Spleen (tissue), 11 donors: ENCODE measurements around the gene STK24. TPM values are rescaled to one million over a fixed set of nuclear protein-coding genes. Genes with fewer than 3 reads are reported as not detected.
A peak's percentile ranks its signal among the peaks of the same experiment; 100 is the strongest.

Experiments used
- DNase-seq: peaks from one replicate; pipeline ENCODE4 v3.0.0-alpha.2; 2020
- H3K27ac ChIP-seq, 8 donors: fragments of 200-600 bp; sonication (generic) in 7 of 8; 1 replicate in 4 of 8; 2 replicates in 4 of 8; pipeline versions ENCODE4 v1.5.0 to v1.8.0; 2016 to 2021; ENCODE audit warnings: inconsistent platforms in 4 of 8, mild to moderate bottlenecking in 4 of 8, moderate library complexity in 1 of 8
- H3K27me3 ChIP-seq, 7 donors: fragments of 200-600 bp; sonication (generic) in 6 of 7; replicated peaks in 1 of 7; 1 replicate in 4 of 7; 2 replicates in 3 of 7; pipeline versions ENCODE4 v1.5.0 to v1.8.0; 2016 to 2021; ENCODE audit warnings: inconsistent platforms in 3 of 7, mild to moderate bottlenecking in 1 of 7
- H3K36me3 ChIP-seq, 6 donors: fragments of 200-600 bp; sonication (generic) in 5 of 6; 1 replicate in 4 of 6; 2 replicates in 2 of 6; pipeline versions ENCODE4 v1.5.0 to v1.8.0; 2016 to 2021; ENCODE audit warnings: inconsistent platforms in 2 of 6
- H3K4me1 ChIP-seq, 6 donors: fragments of 200-600 bp; sonication (generic) in 5 of 6; 1 replicate in 3 of 6; 2 replicates in 3 of 6; pipeline versions ENCODE4 v1.5.0 to v1.8.0; 2016 to 2021; ENCODE audit warnings: inconsistent platforms in 3 of 6
- H3K4me3 ChIP-seq, 8 donors: fragments of 200-600 bp; sonication (generic) in 7 of 8; 1 replicate in 4 of 8; 2 replicates in 4 of 8; pipeline versions ENCODE4 v1.5.0 to v1.8.0; 2016 to 2021; ENCODE audit warnings: inconsistent platforms in 4 of 8, mild to moderate bottlenecking in 4 of 8, moderate library complexity in 2 of 8
- H3K9me3 ChIP-seq, 8 donors: fragments of 200-600 bp; sonication (generic) in 7 of 8; 1 replicate in 4 of 8; 2 replicates in 4 of 8; pipeline versions ENCODE4 v1.5.0 to v1.8.0; 2016 to 2021; ENCODE audit warnings: inconsistent platforms in 4 of 8
- POLR2A ChIP-seq, 3 donors: fragments of 450-650 bp; IDR thresholded peaks; one replicate each; pipeline ENCODE4 v1.5.1; 2017; ENCODE audit warnings: antibody characterized with exemption in 3 of 3, mild to moderate bottlenecking in 1 of 3
- POLR2AphosphoS5 ChIP-seq, 3 donors: sonication (generic); formaldehyde crosslinking; IDR thresholded peaks; one replicate each; pipeline ENCODE4 v1.5.1; 2017; ENCODE audit warnings: antibody characterized with exemption in 3 of 3
- WGBS, 5 donors: extraction: QIAGEN DNeasy Blood & Tissue Kit in 3 of 5; methylation state at CpG; one replicate each; pipeline versions ENCODE4 v1.1.5 to v1.1.7; 2013 to 2018; 5-methylcytosine and 5-hydroxymethylcytosine counted together
- intact Hi-C: fragments of 100-400 bp; cut with DNase I; formaldehyde crosslinking; loops from one replicate; pipeline ENCODE4 v1.15.0; 2023; ENCODE audit warnings: low total_unique reads
- polyA plus RNA-seq, 3 donors: library from polyadenylated mRNA; stranded (reverse); fragments of 200-250 nt; gene quantifications; one replicate each; pipeline ENCODE4 v1.2.1, GENCODE V29; 2013
- total RNA-seq, 7 donors: library from RNA; depleted of rRNA in 3 of 7; stranded (reverse); fragments of >200 nt in 3 of 7; fragmentation: NEBNext Ultra II Directional in 4 of 7; extraction: Animal tissue kit (Norgen Biotek cat#: 25700) in 4 of 7; gene quantifications; one replicate each; pipeline versions ENCODE4 v1.1.0 to v1.2.1, GENCODE V29; 2016 to 2021
- TF ChIP-seq, protein P1 (sequence below), 11 experiments: fragments of 200-600 bp in 7 of 11; fragments of 450-650 bp in 4 of 11; sonication (generic) in 4 of 11; IDR thresholded peaks in 8 of 11; conservative IDR thresholded peaks in 3 of 11; 1 replicate in 7 of 11; 2 replicates in 4 of 11; pipeline versions ENCODE4 v1.4.0 to v1.8.0; 2016 to 2021; ENCODE audit warnings: antibody characterized with exemption in 11 of 11, inconsistent platforms in 4 of 11, mild to moderate bottlenecking in 1 of 11
- donor health status: healthy with polysubstance abuse.
- donor health status: DM: no; HTN: no; CAD: no; lungs with moderate emphysema.
- donor health status: DM: no; HTN: no; CAD: no.
- donor health status: Bipolar disorder and iron deficiency.
- donor health status: healthy.
- donor health status: DM: no; HTN: no; CAD: no.
- donor health status: DM: yes; HTN: yes; CAD: no.

STK24 gene
- total and polyA plus RNA-seq, 10 donors = 36.5 to 132 (median 94.5) TPM

DNA sequence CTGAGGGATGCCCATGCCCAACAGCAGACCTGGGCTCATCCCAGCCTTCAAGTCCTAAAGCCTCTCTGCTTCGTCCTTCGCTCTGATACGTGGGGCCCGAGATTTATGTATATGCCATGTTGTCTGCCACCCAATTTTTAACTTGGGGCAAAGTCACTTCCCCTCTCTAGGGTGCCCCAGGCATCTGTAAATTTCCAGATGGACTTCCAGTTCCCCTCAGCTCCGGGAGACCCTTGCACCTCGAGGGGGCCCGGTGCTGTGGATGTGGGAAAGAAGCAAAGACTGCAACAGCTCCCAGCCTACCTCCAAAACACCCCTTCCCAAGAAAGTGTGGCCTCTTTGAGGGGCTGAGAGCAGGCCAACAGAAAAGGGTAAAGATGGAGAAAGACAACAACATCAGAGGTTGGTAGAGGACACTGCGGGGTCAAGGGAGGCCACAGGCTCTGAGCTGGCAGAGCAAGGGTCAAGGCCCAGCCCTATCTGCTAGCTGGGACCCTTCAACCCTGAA is 97.4 kb downstream of the STK24 start:
- H3K4me1 ChIP-seq = peaks cover 60 to 100% (median 93%) of the 10 kb centered on the region in 6 donors
- intact Hi-C loops = loop anchor here (10.0 kb wide), 1 partner anchor 95 kb away; the partner anchor contains the start of gene STK24
- H3K9me3 ChIP-seq = no peaks in the 10 kb centered on the region
- 84 to 90% (median 90%) methylated on average over 8 of the region's 8 CpGs for WGBS, 5 donors
- no peak overlapping the region for H3K27ac ChIP-seq
- TF ChIP-seq POLR2AphosphoS5 (IDR thresholded peaks at IDR 0.05) = no peak
- TF ChIP-seq, protein P1, sequence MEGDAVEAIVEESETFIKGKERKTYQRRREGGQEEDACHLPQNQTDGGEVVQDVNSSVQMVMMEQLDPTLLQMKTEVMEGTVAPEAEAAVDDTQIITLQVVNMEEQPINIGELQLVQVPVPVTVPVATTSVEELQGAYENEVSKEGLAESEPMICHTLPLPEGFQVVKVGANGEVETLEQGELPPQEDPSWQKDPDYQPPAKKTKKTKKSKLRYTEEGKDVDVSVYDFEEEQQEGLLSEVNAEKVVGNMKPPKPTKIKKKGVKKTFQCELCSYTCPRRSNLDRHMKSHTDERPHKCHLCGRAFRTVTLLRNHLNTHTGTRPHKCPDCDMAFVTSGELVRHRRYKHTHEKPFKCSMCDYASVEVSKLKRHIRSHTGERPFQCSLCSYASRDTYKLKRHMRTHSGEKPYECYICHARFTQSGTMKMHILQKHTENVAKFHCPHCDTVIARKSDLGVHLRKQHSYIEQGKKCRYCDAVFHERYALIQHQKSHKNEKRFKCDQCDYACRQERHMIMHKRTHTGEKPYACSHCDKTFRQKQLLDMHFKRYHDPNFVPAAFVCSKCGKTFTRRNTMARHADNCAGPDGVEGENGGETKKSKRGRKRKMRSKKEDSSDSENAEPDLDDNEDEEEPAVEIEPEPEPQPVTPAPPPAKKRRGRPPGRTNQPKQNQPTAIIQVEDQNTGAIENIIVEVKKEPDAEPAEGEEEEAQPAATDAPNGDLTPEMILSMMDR (IDR thresholded peaks at IDR 0.05 in 8 of 11, conservative IDR thresholded peaks at IDR 0.05 in 3 of 11) = no peak
- TF ChIP-seq POLR2A (IDR thresholded peaks at IDR 0.05) = no peak
- H3K27me3 ChIP-seq = no peaks in the 10 kb centered on the region
- H3K36me3 ChIP-seq = peaks cover 0 to 24% (median 7%) of the 10 kb centered on the region in 6 donors
- no peak for DNase-seq
- no peak overlapping the region for H3K4me3 ChIP-seq

DNA sequence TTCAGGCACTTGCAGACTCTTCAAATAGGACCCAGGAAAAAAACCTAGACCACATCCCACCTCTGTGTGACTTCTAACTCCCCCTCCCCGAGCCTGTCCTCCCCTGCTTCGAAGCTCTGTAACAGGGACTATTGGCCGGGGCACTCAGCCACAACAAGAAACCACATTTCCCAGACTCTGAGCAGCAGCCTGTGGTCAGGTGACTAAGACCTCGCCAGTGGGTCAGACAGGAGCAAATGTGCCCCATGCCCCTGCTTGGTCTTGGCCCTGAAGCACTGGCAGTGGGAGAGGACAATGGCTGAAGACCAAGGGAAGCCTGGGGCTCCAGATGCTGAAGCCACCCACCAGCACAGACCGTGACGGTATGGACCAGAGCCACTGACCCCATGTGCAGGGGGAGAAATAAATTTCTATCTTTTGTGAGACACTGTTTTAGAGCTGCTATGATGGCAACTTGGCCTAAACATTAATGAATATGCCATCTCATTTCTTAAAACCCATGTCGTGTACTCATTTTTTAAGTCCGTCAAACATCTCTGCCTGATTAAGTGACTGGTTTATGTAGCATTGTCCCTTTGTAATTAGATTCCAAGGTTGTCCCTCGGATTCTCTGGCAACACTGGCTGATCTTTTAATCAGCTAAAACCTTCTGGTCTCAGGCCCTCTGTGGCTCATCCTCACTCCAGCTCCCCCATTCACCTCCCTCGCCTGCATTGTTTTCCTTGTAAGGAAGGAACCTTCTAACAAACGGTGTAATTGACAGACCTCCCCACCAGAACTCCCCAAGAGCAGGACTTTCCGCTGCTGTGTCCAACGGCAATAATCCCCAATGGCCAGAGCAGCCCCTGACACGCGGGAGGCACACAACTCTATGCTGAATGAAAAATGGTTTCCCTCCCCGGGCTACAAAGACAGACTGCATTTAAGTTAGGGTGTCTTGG is 98.4 kb downstream of the STK24 start:
- TF ChIP-seq POLR2A (IDR thresholded peaks at IDR 0.05) = no peak
- TF ChIP-seq POLR2AphosphoS5 (IDR thresholded peaks at IDR 0.05) = peak in 1 of 3 donors; percentile 14
- H3K4me3 ChIP-seq = no peak overlapping the region
- H3K9me3 ChIP-seq = no peaks in the 10 kb centered on the region
- intact Hi-C loops = loop anchor here (10.0 kb wide), 1 partner anchor 96 kb away; the partner anchor contains the start of gene STK24
- H3K4me1 ChIP-seq = peaks cover 49 to 92% (median 82%) of the 10 kb centered on the region in 6 donors
- H3K27me3 ChIP-seq = no peaks in the 10 kb centered on the region
- peak overlapping the region in 2 of 8 donors; percentile 34 to 79 for H3K27ac ChIP-seq
- 71 to 76% (median 73%) methylated on average over 16 of the region's 16 CpGs for WGBS, 5 donors
- H3K36me3 ChIP-seq = peaks cover 0 to 35% (median 13%) of the 10 kb centered on the region in 6 donors
- DNase-seq = no peak

DNA sequence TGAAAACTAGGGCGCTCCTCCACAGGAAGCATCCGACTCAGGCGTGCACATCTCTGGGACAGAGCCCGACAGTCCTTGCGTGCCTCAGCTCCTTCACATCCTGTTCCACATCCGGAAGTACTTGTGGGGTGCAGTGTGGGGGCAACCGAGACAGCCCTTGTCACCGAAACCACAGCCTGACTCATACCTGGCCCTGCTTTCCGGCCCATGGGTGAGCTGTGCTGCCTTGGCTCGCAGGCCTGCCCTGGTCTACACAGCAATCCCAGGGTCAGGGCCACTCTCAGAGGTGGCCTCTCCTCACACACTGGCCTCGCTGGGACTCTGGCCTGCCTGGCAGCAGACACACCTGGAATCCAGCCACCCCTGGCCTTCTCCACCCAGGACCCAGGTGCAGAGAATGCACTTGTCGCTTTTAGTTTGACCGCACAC is 100.4 kb downstream of the STK24 start:
- Histone ChIP-seq H3K9me3 (no peaks in the 10 kb centered on the region), H3K27me3 (no peaks in the 10 kb centered on the region), H3K36me3 (peaks cover 0 to 48% (median 24%) of the 10 kb centered on the region in 6 donors), H3K27ac (peak overlapping the region; percentile 25 to 82 (median 74)), H3K4me1 (peaks cover 34 to 83% (median 69%) of the 10 kb centered on the region in 6 donors), H3K4me3 (peak overlapping the region in 2 of 8 donors; percentile 4 to 37)
- intact Hi-C loops = loop anchor here (10.0 kb wide), 1 partner anchor 98 kb away; the partner anchor contains the start of gene STK24
- peak; percentile 92 for DNase-seq
- WGBS, 5 donors = 14 to 41% (median 19%) methylated on average over 7 to 13 of the region's 13 CpGs
- TF ChIP-seq, protein P1 (IDR thresholded peaks at IDR 0.05 in 8 of 11, conservative IDR thresholded peaks at IDR 0.05 in 3 of 11) = no peak
- TF ChIP-seq POLR2AphosphoS5 (IDR thresholded peaks at IDR 0.05) = peak; percentile 89 to 93 (median 92)

DNA sequence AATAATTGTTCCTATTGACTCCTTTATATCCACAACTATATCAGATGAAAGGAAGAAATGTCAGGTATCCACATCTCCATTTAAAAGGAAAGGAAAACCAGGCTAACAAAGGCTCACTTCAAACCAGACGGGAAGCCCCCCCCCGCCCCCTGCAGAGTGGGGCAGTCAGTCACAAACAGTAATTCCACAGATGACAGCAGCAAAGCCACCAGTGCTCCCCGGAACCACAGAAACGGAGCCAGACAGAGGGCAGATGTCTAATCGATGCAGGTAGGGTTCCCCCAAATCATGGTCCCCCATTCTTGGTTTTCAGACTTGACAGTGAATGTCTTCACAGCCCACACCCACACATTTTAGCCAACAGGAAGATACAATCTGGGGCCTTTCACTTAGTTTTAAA is 100.8 kb downstream of the STK24 start:
- Histone ChIP-seq H3K4me1 (peaks cover 30 to 83% (median 66%) of the 10 kb centered on the region in 6 donors), H3K36me3 (peaks cover 0 to 48% (median 27%) of the 10 kb centered on the region in 6 donors), H3K9me3 (no peaks in the 10 kb centered on the region), H3K27me3 (no peaks in the 10 kb centered on the region), H3K27ac (peak overlapping the region; percentile 25 to 82 (median 74)), H3K4me3 (peak overlapping the region in 2 of 8 donors; percentile 4 to 37)
- DNase-seq = no peak
- intact Hi-C loops = loop anchor here (10.0 kb wide), 1 partner anchor 99 kb away; the partner anchor contains the start of gene STK24
- 5 to 10% (median 9%) methylated on average over 5 of the region's 5 CpGs for WGBS, 5 donors
- TF ChIP-seq, protein P1 (IDR thresholded peaks at IDR 0.05 in 8 of 11, conservative IDR thresholded peaks at IDR 0.05 in 3 of 11) = no peak
- no peak for TF ChIP-seq POLR2A (IDR thresholded peaks at IDR 0.05)
- no peak for TF ChIP-seq POLR2AphosphoS5 (IDR thresholded peaks at IDR 0.05)
